HepG2 (cell line): ENCODE data around the gene NFIC. TPM values are rescaled to one million over a fixed set of nuclear protein-coding genes. Genes with fewer than 3 reads are reported as not detected.

Experiments
- GATAD2A ChIP-seq: IDR thresholded peaks from 2 replicates; pipeline ENCODE4 v1.6.1; 2016
- HNF4G ChIP-seq, 2 experiments: sonication (generic) in 1 of 2; formaldehyde crosslinking in 1 of 2; IDR thresholded peaks; 2 replicates each; pipeline versions ENCODE4 v1.4.0 to v1.6.1; 2011 to 2020; ENCODE audit warnings: borderline replicate concordance in 2 of 2, low read depth in 2 of 2, mild to moderate bottlenecking in 2 of 2, low read length in 1 of 2, missing genetic modification reagents in 1 of 2, moderate library complexity in 1 of 2
- KDM3A ChIP-seq: IDR thresholded peaks from 2 replicates; pipeline ENCODE4 v1.6.1; 2018; ENCODE audit warnings: low read depth, missing compliant biosample characterization
- LBX2 ChIP-seq: sonication (generic); formaldehyde crosslinking; IDR thresholded peaks from 2 replicates; pipeline ENCODE4 v1.5.0; 2020; ENCODE audit warnings: missing genetic modification reagents, mild to moderate bottlenecking, borderline replicate concordance
- MAF1 ChIP-seq: sonication (generic); formaldehyde crosslinking; IDR thresholded peaks from 2 replicates; pipeline ENCODE4 v1.5.0; 2020; ENCODE audit warnings: missing genetic modification reagents, borderline replicate concordance
- MEIS1 ChIP-seq: sonication (generic); formaldehyde crosslinking; IDR thresholded peaks from 2 replicates; pipeline ENCODE4 v1.9.0; 2021; ENCODE audit warnings: mild to moderate bottlenecking, missing genetic modification reagents, moderate library complexity, borderline replicate concordance
- MEIS2 ChIP-seq: sonication (generic); formaldehyde crosslinking; IDR thresholded peaks from 2 replicates; pipeline ENCODE4 v1.9.0; 2021; ENCODE audit warnings: mild to moderate bottlenecking, missing genetic modification reagents
- NR2F2 ChIP-seq: IDR thresholded peaks from 2 replicates; pipeline ENCODE4 v1.6.1; 2012; ENCODE audit warnings: low read depth, inconsistent platforms, borderline replicate concordance
- RFX1 ChIP-seq: fragments of 450-650 bp; IDR thresholded peaks from 2 replicates; pipeline ENCODE4 v1.6.1; 2017
- SALL1 ChIP-seq: sonication (generic); formaldehyde crosslinking; IDR thresholded peaks from 2 replicates; pipeline ENCODE4 v1.8.0; 2022; ENCODE audit warnings: mild to moderate bottlenecking, missing genetic modification reagents
- SETDB1 ChIP-seq: sonication (generic); formaldehyde crosslinking; IDR thresholded peaks from 2 replicates; pipeline ENCODE4 v1.5.1; 2020; ENCODE audit warnings: missing genetic modification reagents, mild to moderate bottlenecking, borderline replicate concordance
- SIX1 ChIP-seq: sonication (generic); formaldehyde crosslinking; IDR thresholded peaks from 2 replicates; pipeline ENCODE4 v1.4.0; 2020; ENCODE audit warnings: missing genetic modification reagents, borderline replicate concordance
- SOX6 ChIP-seq, 2 experiments: fragments of 450-650 bp in 1 of 2; sonication (generic) in 1 of 2; formaldehyde crosslinking in 1 of 2; IDR thresholded peaks; 2 replicates each; pipeline versions ENCODE4 v1.4.0 to v1.6.1; 2017 to 2020; ENCODE audit warnings: antibody characterized with exemption in 1 of 2, mild to moderate bottlenecking in 1 of 2, missing genetic modification reagents in 1 of 2
- SP4 ChIP-seq: sonication (generic); formaldehyde crosslinking; IDR thresholded peaks from 2 replicates; pipeline ENCODE4 v1.8.1; 2023; ENCODE audit warnings: mild to moderate bottlenecking, missing genetic modification reagents
- SRSF9 ChIP-seq: fragments of 200-400 bp; formaldehyde crosslinking; IDR thresholded peaks from 2 replicates; pipeline ENCODE4 v1.6.1; 2018; ENCODE audit warnings: borderline replicate concordance, mild to moderate bottlenecking, low read depth, low read length; ENCODE audit not compliant: insufficient read depth, poor library complexity, severe bottlenecking
- STAT5B ChIP-seq: sonication (generic); formaldehyde crosslinking; IDR thresholded peaks from 2 replicates; pipeline ENCODE4 v1.4.0; 2020; ENCODE audit warnings: missing genetic modification reagents
- TEAD2 ChIP-seq: sonication (generic); formaldehyde crosslinking; IDR thresholded peaks from 2 replicates; pipeline ENCODE4 v1.9.0; 2021; ENCODE audit warnings: missing genetic modification reagents
- ZBTB3 ChIP-seq: sonication (generic); formaldehyde crosslinking; IDR thresholded peaks from 2 replicates; pipeline ENCODE4 v1.4.0; 2020; ENCODE audit warnings: low read depth, mild to moderate bottlenecking, moderate library complexity, missing genetic modification reagents, borderline replicate concordance
- ZNF550 ChIP-seq: sonication (generic); formaldehyde crosslinking; IDR thresholded peaks from 2 replicates; pipeline ENCODE4 v1.4.0; 2020; ENCODE audit warnings: mild to moderate bottlenecking, missing genetic modification reagents, borderline replicate concordance
- ZNF615 ChIP-seq: sonication (generic); formaldehyde crosslinking; IDR thresholded peaks from 2 replicates; pipeline ENCODE4 v1.5.0; 2020; ENCODE audit warnings: mild to moderate bottlenecking, missing genetic modification reagents, borderline replicate concordance
- ZNF629 ChIP-seq: sonication (generic); formaldehyde crosslinking; conservative IDR thresholded peaks from 2 replicates; pipeline ENCODE4 v1.5.0; 2020; ENCODE audit warnings: missing genetic modification reagents
- ZNF652 ChIP-seq: IDR thresholded peaks from 2 replicates; pipeline ENCODE4 v1.6.1; 2016; ENCODE audit warnings: low read depth, borderline replicate concordance
- polyA plus RNA-seq, 8 experiments: library from polyadenylated mRNA; depleted of rRNA in 3 of 8; stranded (reverse) in 7 of 8; unstranded in 1 of 8; fragments of >200 nt; fragmentation: Illumina TruSeq in 4 of 8; extraction: Trizol in 4 of 8; gene quantifications; 2 replicates each; pipeline versions ENCODE4 v1.2.1 to v1.2.3, GENCODE V29; 2011 to 2016; ENCODE audit warnings: low read depth in 4 of 8, missing spikeins in 1 of 8, mixed read lengths in 1 of 8; ENCODE audit not compliant: insufficient read depth in 1 of 8
- total RNA-seq, 5 experiments: library from RNA; depleted of rRNA; stranded (reverse); fragments of >200 nt; fragmentation: Illumina TruSeq; extraction: Trizol; gene quantifications; 2 replicates each; pipeline ENCODE4 v1.2.3, GENCODE V29; 2016; ENCODE audit warnings: low read depth in 1 of 5
- TF ChIP-seq, protein P1 (sequence below): sonication (generic); formaldehyde crosslinking; conservative IDR thresholded peaks from 2 replicates; pipeline ENCODE4 v1.8.1; 2023; ENCODE audit warnings: missing genetic modification reagents
- TF ChIP-seq, protein P2 (sequence below): sonication (generic); formaldehyde crosslinking; IDR thresholded peaks from 2 replicates; pipeline ENCODE4 v1.9.0; 2021; ENCODE audit warnings: missing genetic modification reagents, borderline replicate concordance
- TF ChIP-seq, protein P3 (sequence below): sonication (generic); formaldehyde crosslinking; IDR thresholded peaks from 2 replicates; pipeline ENCODE4 v1.5.0; 2020; ENCODE audit warnings: missing genetic modification reagents, mild to moderate bottlenecking, borderline replicate concordance

The NFIC gene
- total and polyA plus RNA-seq, 2 of the 13 experiments (the other 11 are each of a cell fraction or from before 2014, with no cell fraction given): 1.3 to 2.5 TPM

DNA sequence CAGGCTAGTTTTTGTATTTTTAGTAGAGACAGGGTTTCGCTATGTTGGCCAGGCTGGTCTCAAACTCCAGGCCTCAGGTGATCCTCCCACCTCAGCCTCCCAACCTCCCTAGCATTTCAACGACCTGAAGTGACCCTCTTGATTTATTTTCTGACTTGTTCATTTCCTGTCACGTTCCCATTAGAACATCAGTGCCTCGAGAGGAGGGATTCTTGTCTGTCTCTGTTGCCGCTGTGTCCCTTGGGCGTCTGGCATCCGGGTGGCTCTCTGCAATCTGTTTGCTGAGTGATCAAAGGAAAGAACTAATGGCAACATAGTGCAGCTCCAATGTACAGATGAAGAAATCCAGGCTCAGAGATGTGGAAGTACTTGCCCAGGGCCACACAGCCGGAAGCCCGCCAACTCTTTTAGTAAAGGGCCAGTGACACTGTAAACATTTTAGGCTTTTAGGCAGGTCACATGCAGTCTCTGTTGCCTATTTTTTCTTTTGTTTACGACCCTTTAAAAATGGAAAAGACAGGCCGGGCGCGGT, 47.5 kb downstream of the NFIC start (continued):
- TF ChIP-seq MEIS1 (CRISPR knock-in tag) (no peak), LBX2 (CRISPR knock-in tag) (no peak), NR2F2 (0 out of 2 replicates have a peak, but pooled peaks have one; percentile 64), GATAD2A (CRISPR knock-in tag) (peak; percentile 78), MEIS2 (peak; percentile 93), SP4 (CRISPR knock-in tag) (no peak), ZBTB3 (no peak), HNF4G (IDR thresholded peaks at IDR 0.05; ENCODE audit: borderline replicate concordance, low read depth, low read length) (no peak), HNF4G (CRISPR knock-in tag; IDR thresholded peaks at IDR 0.05; ENCODE audit: borderline replicate concordance, low read depth) (no peak; the same call in 1 of the 2 replicates), ZNF652 (CRISPR knock-in tag) (no peak; the same call in 1 of the 2 replicates), RFX1 (no peak), ZNF615 (CRISPR knock-in tag) (no peak), ZNF550 (no peak), TEAD2 (no peak), SETDB1 (CRISPR knock-in tag) (no peak), KDM3A (CRISPR knock-in tag) (peak; percentile 90), MAF1 (CRISPR knock-in tag) (no peak), SOX6 (IDR thresholded peaks at IDR 0.05) (no peak), SOX6 (CRISPR knock-in tag; IDR thresholded peaks at IDR 0.05) (peak; percentile 85), SRSF9 (no peak), STAT5B (no peak), ZNF629 (CRISPR knock-in tag) (peak; percentile 98), SIX1 (CRISPR knock-in tag) (no peak; the same call in 1 of the 2 replicates), SALL1 (CRISPR knock-in tag) (peak; percentile 91)
- TF ChIP-seq, protein P1, sequence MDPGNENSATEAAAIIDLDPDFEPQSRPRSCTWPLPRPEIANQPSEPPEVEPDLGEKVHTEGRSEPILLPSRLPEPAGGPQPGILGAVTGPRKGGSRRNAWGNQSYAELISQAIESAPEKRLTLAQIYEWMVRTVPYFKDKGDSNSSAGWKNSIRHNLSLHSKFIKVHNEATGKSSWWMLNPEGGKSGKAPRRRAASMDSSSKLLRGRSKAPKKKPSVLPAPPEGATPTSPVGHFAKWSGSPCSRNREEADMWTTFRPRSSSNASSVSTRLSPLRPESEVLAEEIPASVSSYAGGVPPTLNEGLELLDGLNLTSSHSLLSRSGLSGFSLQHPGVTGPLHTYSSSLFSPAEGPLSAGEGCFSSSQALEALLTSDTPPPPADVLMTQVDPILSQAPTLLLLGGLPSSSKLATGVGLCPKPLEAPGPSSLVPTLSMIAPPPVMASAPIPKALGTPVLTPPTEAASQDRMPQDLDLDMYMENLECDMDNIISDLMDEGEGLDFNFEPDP (CRISPR knock-in tag): no peak
- TF ChIP-seq, protein P2, sequence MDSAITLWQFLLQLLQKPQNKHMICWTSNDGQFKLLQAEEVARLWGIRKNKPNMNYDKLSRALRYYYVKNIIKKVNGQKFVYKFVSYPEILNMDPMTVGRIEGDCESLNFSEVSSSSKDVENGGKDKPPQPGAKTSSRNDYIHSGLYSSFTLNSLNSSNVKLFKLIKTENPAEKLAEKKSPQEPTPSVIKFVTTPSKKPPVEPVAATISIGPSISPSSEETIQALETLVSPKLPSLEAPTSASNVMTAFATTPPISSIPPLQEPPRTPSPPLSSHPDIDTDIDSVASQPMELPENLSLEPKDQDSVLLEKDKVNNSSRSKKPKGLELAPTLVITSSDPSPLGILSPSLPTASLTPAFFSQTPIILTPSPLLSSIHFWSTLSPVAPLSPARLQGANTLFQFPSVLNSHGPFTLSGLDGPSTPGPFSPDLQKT (CRISPR knock-in tag): no peak
- TF ChIP-seq, protein P3, sequence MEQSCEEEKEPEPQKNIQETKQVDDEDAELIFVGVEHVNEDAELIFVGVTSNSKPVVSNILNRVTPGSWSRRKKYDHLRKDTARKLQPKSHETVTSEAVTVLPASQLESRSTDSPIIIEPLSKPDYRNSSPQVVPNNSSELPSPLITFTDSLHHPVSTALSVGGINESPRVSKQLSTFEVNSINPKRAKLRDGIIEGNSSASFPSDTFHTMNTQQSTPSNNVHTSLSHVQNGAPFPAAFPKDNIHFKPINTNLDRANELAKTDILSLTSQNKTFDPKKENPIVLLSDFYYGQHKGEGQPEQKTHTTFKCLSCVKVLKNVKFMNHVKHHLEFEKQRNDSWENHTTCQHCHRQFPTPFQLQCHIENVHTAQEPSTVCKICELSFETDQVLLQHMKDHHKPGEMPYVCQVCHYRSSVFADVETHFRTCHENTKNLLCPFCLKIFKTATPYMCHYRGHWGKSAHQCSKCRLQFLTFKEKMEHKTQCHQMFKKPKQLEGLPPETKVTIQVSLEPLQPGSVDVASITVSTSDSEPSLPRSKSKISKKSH (CRISPR knock-in tag): no peak
